ENCODE measurements around the gene ZNF827. TPM values are rescaled to one million over a fixed set of nuclear protein-coding genes. Genes with fewer than 3 reads are reported as not detected.

ZNF827 gene
- total and polyA plus RNA-seq, 9 of the 15 experiments (the other 6 are each of a cell fraction or from before 2014, with no cell fraction given), result 0.07 to 0.40 TPM; not detected in 7

- DNase-seq (ENCODE audit: extremely low read depth in 1 of 4, low spot score in 3 of 4), result no peak
- Histone ChIP-seq H3K4me1 (replicated peaks in 1 of 2; ENCODE audit: control insufficient read depth in 2 of 2, insufficient read depth in 2 of 2, low read length in 2 of 2) (no peaks in the 10 kb centered on the region), H3K4me2 (ENCODE audit: insufficient read depth, low read length) (no peak overlapping the region), H3K27me3 (ENCODE audit: control insufficient read depth in 2 of 2, insufficient read depth in 2 of 2, low read length in 2 of 2) (peaks cover 0 to 7% of the 10 kb centered on the region in 2 experiments; a peak in 3 of 5 replicates), H4K20me1 (replicated peaks; ENCODE audit: control insufficient read depth, insufficient read depth, low read length) (no peaks in the 10 kb centered on the region), H3K27ac (ENCODE audit: extremely low read depth, low read depth, low read length) (no peak overlapping the region), H3K36me3 (ENCODE audit: control insufficient read depth, insufficient read depth, low read length) (no peaks in the 10 kb centered on the region), H3K9me1 (ENCODE audit: control insufficient read depth, insufficient read depth, low read length) (no peaks in the 10 kb centered on the region), H3K79me2 (ENCODE audit: control insufficient read depth, insufficient read depth, low read length) (no peaks in the 10 kb centered on the region), H2AFZ (ENCODE audit: low read depth, low read length) (no peak overlapping the region), H3K9me3 (replicated peaks; ENCODE audit: control insufficient read depth, insufficient read depth, low read depth, low read length) (no peaks in the 10 kb centered on the region), H3K4me3 (no peak overlapping the region), H3K9ac (ENCODE audit: insufficient read depth in 1 of 2, low read depth in 2 of 2, low read length in 2 of 2) (no peak overlapping the region)
- FAIRE-seq, result no peak
- in situ Hi-C loops (cut with MboI) (no loop called here), intact Hi-C loops (cut with micrococcal nuclease) (no loop called here)
- TF ChIP-seq TAF7 (tag; IDR thresholded peaks at IDR 0.05) (no peak), NR2C2 (CRISPR knock-in tag; IDR thresholded peaks at IDR 0.05) (no peak), NR2C2 (tag; IDR thresholded peaks at IDR 0.05) (no peak), BCL6 (CRISPR knock-in tag; IDR thresholded peaks at IDR 0.05) (no peak), JUNB (CRISPR knock-in tag; conservative IDR thresholded peaks at IDR 0.05) (no peak), SP2 (IDR thresholded peaks at IDR 0.05; ENCODE audit: extremely low read depth, low read depth, low read length, poor library complexity, severe bottlenecking) (no peak), POLR2A (conservative IDR thresholded peaks at IDR 0.05) (no peak)
- TF ChIP-seq, protein P1, sequence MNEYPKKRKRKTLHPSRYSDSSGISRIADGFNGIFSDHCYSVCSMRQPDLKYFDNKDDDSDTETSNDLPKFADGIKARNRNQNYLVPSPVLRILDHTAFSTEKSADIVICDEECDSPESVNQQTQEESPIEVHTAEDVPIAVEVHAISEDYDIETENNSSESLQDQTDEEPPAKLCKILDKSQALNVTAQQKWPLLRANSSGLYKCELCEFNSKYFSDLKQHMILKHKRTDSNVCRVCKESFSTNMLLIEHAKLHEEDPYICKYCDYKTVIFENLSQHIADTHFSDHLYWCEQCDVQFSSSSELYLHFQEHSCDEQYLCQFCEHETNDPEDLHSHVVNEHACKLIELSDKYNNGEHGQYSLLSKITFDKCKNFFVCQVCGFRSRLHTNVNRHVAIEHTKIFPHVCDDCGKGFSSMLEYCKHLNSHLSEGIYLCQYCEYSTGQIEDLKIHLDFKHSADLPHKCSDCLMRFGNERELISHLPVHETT (CRISPR knock-in tag; conservative IDR thresholded peaks at IDR 0.05 in 1 of 2, IDR thresholded peaks at IDR 0.05 in 1 of 2), result no peak
- TF ChIP-seq, protein P2, sequence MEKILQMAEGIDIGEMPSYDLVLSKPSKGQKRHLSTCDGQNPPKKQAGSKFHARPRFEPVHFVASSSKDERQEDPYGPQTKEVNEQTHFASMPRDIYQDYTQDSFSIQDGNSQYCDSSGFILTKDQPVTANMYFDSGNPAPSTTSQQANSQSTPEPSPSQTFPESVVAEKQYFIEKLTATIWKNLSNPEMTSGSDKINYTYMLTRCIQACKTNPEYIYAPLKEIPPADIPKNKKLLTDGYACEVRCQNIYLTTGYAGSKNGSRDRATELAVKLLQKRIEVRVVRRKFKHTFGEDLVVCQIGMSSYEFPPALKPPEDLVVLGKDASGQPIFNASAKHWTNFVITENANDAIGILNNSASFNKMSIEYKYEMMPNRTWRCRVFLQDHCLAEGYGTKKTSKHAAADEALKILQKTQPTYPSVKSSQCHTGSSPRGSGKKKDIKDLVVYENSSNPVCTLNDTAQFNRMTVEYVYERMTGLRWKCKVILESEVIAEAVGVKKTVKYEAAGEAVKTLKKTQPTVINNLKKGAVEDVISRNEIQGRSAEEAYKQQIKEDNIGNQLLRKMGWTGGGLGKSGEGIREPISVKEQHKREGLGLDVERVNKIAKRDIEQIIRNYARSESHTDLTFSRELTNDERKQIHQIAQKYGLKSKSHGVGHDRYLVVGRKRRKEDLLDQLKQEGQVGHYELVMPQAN (IDR thresholded peaks at IDR 0.05; ENCODE audit: borderline replicate concordance), result no peak
- TF ChIP-seq, protein P3, sequence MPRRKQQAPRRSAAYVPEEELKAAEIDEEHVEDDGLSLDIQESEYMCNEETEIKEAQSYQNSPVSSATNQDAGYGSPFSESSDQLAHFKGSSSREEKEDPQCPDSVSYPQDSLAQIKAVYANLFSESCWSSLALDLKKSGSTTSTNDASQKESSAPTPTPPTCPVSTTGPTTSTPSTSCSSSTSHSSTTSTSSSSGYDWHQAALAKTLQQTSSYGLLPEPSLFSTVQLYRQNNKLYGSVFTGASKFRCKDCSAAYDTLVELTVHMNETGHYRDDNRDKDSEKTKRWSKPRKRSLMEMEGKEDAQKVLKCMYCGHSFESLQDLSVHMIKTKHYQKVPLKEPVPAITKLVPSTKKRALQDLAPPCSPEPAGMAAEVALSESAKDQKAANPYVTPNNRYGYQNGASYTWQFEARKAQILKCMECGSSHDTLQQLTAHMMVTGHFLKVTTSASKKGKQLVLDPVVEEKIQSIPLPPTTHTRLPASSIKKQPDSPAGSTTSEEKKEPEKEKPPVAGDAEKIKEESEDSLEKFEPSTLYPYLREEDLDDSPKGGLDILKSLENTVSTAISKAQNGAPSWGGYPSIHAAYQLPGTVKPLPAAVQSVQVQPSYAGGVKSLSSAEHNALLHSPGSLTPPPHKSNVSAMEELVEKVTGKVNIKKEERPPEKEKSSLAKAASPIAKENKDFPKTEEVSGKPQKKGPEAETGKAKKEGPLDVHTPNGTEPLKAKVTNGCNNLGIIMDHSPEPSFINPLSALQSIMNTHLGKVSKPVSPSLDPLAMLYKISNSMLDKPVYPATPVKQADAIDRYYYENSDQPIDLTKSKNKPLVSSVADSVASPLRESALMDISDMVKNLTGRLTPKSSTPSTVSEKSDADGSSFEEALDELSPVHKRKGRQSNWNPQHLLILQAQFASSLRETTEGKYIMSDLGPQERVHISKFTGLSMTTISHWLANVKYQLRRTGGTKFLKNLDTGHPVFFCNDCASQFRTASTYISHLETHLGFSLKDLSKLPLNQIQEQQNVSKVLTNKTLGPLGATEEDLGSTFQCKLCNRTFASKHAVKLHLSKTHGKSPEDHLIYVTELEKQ (CRISPR knock-in tag; IDR thresholded peaks at IDR 0.05), result no peak
- no peak for ATAC-seq
- no TSS peak for BruUV-seq (replicated peaks)
- ChIA-PET CTCF (ENCODE audit: low intra/inter-chr PET ratio) (no interaction called here), POLR2A (no interaction called here)
- 1% methylated on average over 4 of the region's 4 CpGs for WGBS (ENCODE audit: insufficient coverage, low coverage, missing lambda C conversion rate)
These were observed 143.1 kb downstream of the ZNF827 start for GRCh38 chr4:145795521-145795920.

Measured in K562 (cell line).